GM15510 (cell line): Measurements from ENCODE around the gene AMY2B.
"Not testable (repeated sequence)": the region's sequence is repeated elsewhere in the genome, so short reads cannot be mapped to it uniquely, and the experiment has no call there.

Experiments
- POLR2A ChIP-seq: IDR thresholded peaks from 3 replicates; pipeline ENCODE4 v1.6.1; 2011; ENCODE audit warnings: borderline replicate concordance; ENCODE audit not compliant: insufficient read length; ENCODE audit errors: extremely low read depth

Gene AMY2B

GRCh38 chr1:103582464-103582863 lies 11.1 kb downstream of the AMY2B start:
- TF ChIP-seq POLR2A, result no peak

DNA sequence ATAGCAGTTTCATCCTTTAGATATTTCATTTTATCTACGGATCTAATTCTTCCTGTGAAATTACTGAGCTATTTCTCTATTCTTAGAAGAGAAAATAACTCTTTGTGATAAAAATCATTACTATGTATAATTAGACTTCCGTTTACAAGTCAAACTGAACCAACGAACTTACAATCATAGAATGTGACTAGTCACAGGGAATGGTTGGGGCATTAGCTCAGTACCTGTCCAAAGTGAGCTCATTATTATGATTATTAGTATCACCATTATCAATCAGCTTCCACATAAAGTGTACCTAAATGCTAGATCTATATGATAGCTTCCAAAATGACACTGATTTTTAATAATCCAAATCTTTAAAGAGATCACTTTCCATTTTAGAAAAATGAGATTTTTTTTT lies 12.5 kb downstream of the AMY2B start:
- no peak for TF ChIP-seq POLR2A

GRCh38 chr1:103584537-103584936 lies 13.1 kb downstream of the AMY2B start:
- no peak for TF ChIP-seq POLR2A

GRCh38 chr1:103616362-103616761 lies 45.0 kb downstream of the AMY2B start:
- TF ChIP-seq POLR2A, result no peak

DNA sequence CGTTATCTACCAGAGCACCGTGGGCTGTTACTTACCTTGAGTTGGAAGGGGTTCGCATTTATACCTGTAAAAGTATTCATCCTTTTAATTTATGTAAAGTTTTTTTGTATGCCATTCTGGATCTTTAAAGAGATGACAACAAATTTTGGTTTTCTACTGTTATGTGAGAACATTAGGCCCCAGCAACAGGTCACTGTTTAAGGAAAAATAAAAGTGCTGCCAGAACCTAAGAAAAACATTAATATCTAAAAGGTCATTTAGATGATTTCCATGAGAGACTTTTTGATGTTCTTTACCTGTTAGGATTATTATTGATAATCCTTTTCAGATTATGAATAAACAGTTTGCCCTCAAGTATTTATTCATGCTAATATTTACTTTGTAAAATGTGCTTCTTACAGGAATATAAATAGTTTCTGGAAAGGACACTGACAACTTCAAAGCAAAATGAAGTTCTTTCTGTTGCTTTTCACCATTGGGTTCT lies 45.6 kb downstream of the AMY2B start, which contains the start of gene AMY2A:
Gene AMY2A, plus strand, starts transcription at position 434 of the 484 bp plus-strand sequence. Its CDS starts 14 bp downstream, at position 448.
- TF ChIP-seq POLR2A, result not testable (repeated sequence)
